Endothelial cell of umbilical vein (primary cell): ENCODE data around the gene PTCH1. TPM values are rescaled to one million over a fixed set of nuclear protein-coding genes. Genes with fewer than 3 reads are reported as not detected.

Experiments
- BruUV-seq: library from RNA; stranded (reverse); fragments of 400-500 nt; replicated peaks from 2 replicates; lab custom pipeline; 2021; lab: Mats Ljungman, UMichigan
- CTCF ChIA-PET: fragments of 300-600, 350-600 bp; sonication (Branson Sonifier 250); formaldehyde crosslinking; loops from one replicate; lab custom pipeline; 2021; ENCODE audit warnings: antibody characterized with exemption, inconsistent platforms; lab: Charles Lee
- POLR2A ChIA-PET: fragments of 300-600, 350-600 bp; sonication (Branson Sonifier 250); formaldehyde crosslinking; loops from one replicate; lab custom pipeline; 2021; ENCODE audit warnings: antibody characterized with exemption, inconsistent platforms; lab: Charles Lee
- DNase-seq: peaks from one replicate; pipeline ENCODE4 v3.0.0-alpha.2; 2011; ENCODE audit warnings: low read depth, low spot score
- FAIRE-seq: peaks from 2 replicates; lab custom pipeline; 2011; peaks lifted over from hg19 to GRCh38; lab: Jason Lieb, UNC
- H2AFZ ChIP-seq: 2 replicates; pipeline ENCODE4 v1.6.0; 2012; ENCODE audit warnings: low read depth, low read length, control low read depth, inconsistent platforms
- H3K27ac ChIP-seq: 2 replicates; pipeline ENCODE4 v1.5.1; 2011; ENCODE audit warnings: low read depth, mild to moderate bottlenecking, control low read depth, low read length, moderate library complexity; ENCODE audit not compliant: insufficient read depth
- H3K27me3 ChIP-seq, 2 experiments: 2 replicates each; pipeline versions ENCODE4 v1.6.0 to v1.6.1; 2011; ENCODE audit warnings: low read length in 2 of 2, mixed read lengths in 1 of 2; ENCODE audit not compliant: control insufficient read depth in 2 of 2, insufficient read depth in 2 of 2
- H3K36me3 ChIP-seq, 2 experiments: 2 replicates in 1 of 2; 3 replicates in 1 of 2; pipeline ENCODE4 v1.5.1; 2011; ENCODE audit warnings: low read length in 2 of 2, mild to moderate bottlenecking in 1 of 2, moderate library complexity in 1 of 2; ENCODE audit not compliant: control insufficient read depth in 2 of 2, insufficient read depth in 2 of 2; ENCODE audit errors: extremely low read depth in 1 of 2
- H3K4me1 ChIP-seq: 3 replicates; pipeline ENCODE4 v1.5.1; 2011; ENCODE audit warnings: mild to moderate bottlenecking, low read length; ENCODE audit not compliant: control insufficient read depth, insufficient read depth; ENCODE audit errors: extremely low read depth
- H3K4me2 ChIP-seq: 2 replicates; pipeline ENCODE4 v1.6.1; 2011; ENCODE audit warnings: low read length, control low read depth, mixed read lengths; ENCODE audit not compliant: insufficient read depth
- H3K4me3 ChIP-seq, 3 experiments: fragments of 200-600 bp in 1 of 3; sonication (generic), shearing (Covaris generic) in 1 of 3; replicated peaks in 1 of 3; 2 replicates each; pipeline ENCODE4 v1.5.1; 2011 to 2016; ENCODE audit warnings: control low read depth in 3 of 3, low read length in 3 of 3, mild to moderate bottlenecking in 2 of 3, inconsistent platforms in 1 of 3, low read depth in 1 of 3, moderate library complexity in 1 of 3; ENCODE audit not compliant: insufficient read depth in 1 of 3
- H3K79me2 ChIP-seq: 2 replicates; pipeline ENCODE4 v1.6.0; 2012; ENCODE audit warnings: low read length, inconsistent platforms; ENCODE audit not compliant: control insufficient read depth, insufficient read depth
- H3K9ac ChIP-seq: replicated peaks from 2 replicates; pipeline ENCODE3; 2011; ENCODE audit warnings: low read length, control low read depth; ENCODE audit not compliant: insufficient read depth; ENCODE audit errors: extremely low read depth
- H3K9me1 ChIP-seq: replicated peaks from 3 replicates; pipeline ENCODE4 v1.6.0; 2011; ENCODE audit warnings: mild to moderate bottlenecking, low read length; ENCODE audit not compliant: control insufficient read depth, insufficient read depth; ENCODE audit errors: extremely low read depth
- H3K9me3 ChIP-seq: replicated peaks from 2 replicates; pipeline ENCODE4 v1.5.1; 2012; ENCODE audit warnings: low read length, inconsistent platforms; ENCODE audit not compliant: control insufficient read depth, insufficient read depth
- H4K20me1 ChIP-seq: replicated peaks from 2 replicates; pipeline ENCODE3; 2011; ENCODE audit warnings: mild to moderate bottlenecking, low read length; ENCODE audit not compliant: control insufficient read depth, insufficient read depth; ENCODE audit errors: extremely low read depth
- EZH2 ChIP-seq: IDR thresholded peaks from 2 replicates; pipeline ENCODE4 v1.6.1; 2012; ENCODE audit warnings: borderline replicate concordance, low read depth, mild to moderate bottlenecking, moderate library complexity, low read length, inconsistent platforms; ENCODE audit not compliant: severe bottlenecking
- FOS ChIP-seq: IDR thresholded peaks from 2 replicates; pipeline ENCODE4 v1.6.1; 2011; ENCODE audit warnings: mild to moderate bottlenecking, low read length, moderate library complexity, borderline replicate concordance; ENCODE audit not compliant: insufficient read depth
- GATA2 ChIP-seq: IDR thresholded peaks from 2 replicates; pipeline ENCODE4 v1.7.0; 2011; ENCODE audit warnings: low read depth, mild to moderate bottlenecking, moderate library complexity, mixed read lengths, low read length; ENCODE audit not compliant: insufficient read length, insufficient read depth
- JUN ChIP-seq: IDR thresholded peaks from 2 replicates; pipeline ENCODE4 v1.6.1; 2011; ENCODE audit warnings: borderline replicate concordance, low read depth; ENCODE audit not compliant: insufficient read length, insufficient read depth
- MAX ChIP-seq: IDR thresholded peaks from 2 replicates; pipeline ENCODE4 v1.6.1; 2011; ENCODE audit not compliant: insufficient read depth, insufficient read length
- MYC ChIP-seq: IDR thresholded peaks from one replicate; pipeline ENCODE4 v1.6.1; 2011; ENCODE audit warnings: mild to moderate bottlenecking, low read depth, low read length
- POLR2A ChIP-seq: IDR thresholded peaks from 2 replicates; pipeline ENCODE4 v1.6.1; 2012; ENCODE audit warnings: low read depth, mild to moderate bottlenecking, control low read depth, low read length
- POLR2AphosphoS5 ChIP-seq: IDR thresholded peaks from 2 replicates; pipeline ENCODE4 v1.6.1; 2012; ENCODE audit warnings: low read depth, mild to moderate bottlenecking, control low read depth, low read length, moderate library complexity; ENCODE audit not compliant: insufficient read depth
- dilution Hi-C: fragments of 300-500 bp; cut with MboI; formaldehyde crosslinking; loops from one replicate; pipeline ENCODE4 v1.15.0; 2019; ENCODE audit warnings: low sequenced_read_pairs; ENCODE audit not compliant: extremely low pct_ligation_motif_present
- intact Hi-C: fragments of 100-400 bp; cut with micrococcal nuclease; formaldehyde crosslinking; loops from one replicate; pipeline ENCODE4 v1.10.0; 2022
- polyA plus RNA-seq, 4 experiments: library from polyadenylated mRNA; depleted of rRNA in 3 of 4; stranded (reverse) in 3 of 4; unstranded in 1 of 4; fragments of >200 nt; gene quantifications; 2 replicates each; pipeline versions ENCODE4 v1.2.1 to v1.2.3, GENCODE V29; 2011 to 2012; ENCODE audit warnings: missing spikeins in 1 of 4
- total RNA-seq: library from RNA; stranded (reverse); gene quantifications from 2 replicates; pipeline ENCODE4 v1.2.3, GENCODE V29; 2021
- TF ChIP-seq, protein P1 (sequence below), 2 donors: IDR thresholded peaks; 1 replicate in 1 of 2; 2 replicates in 1 of 2; pipeline ENCODE4 v1.5.1; 2011; ENCODE audit warnings: low read length in 2 of 2, mild to moderate bottlenecking in 2 of 2, moderate library complexity in 2 of 2, control low read depth in 1 of 2, inconsistent platforms in 1 of 2, low read depth in 1 of 2; ENCODE audit not compliant: insufficient read depth in 1 of 2; ENCODE audit errors: extremely low read depth in 1 of 2

The PTCH1 gene
- total and polyA plus RNA-seq, 2 donors (not counting 3 experiments of a cell fraction or from before 2014, with no cell fraction given) = 3.9 to 12.1 TPM

- no peaks in the 10 kb centered on the region for H3K27me3 ChIP-seq
- no peaks in the 10 kb centered on the region for H3K79me2 ChIP-seq
- H3K4me1 ChIP-seq = no peaks in the 10 kb centered on the region
- ChIA-PET POLR2A (no interaction called here), CTCF (no interaction called here)
- BruUV-seq = no TSS peak
- H3K9me1 ChIP-seq = no peaks in the 10 kb centered on the region
- no peak overlapping the region for H3K4me3 ChIP-seq
- no peak overlapping the region for H2AFZ ChIP-seq
- TF ChIP-seq FOS (no peak), EZH2 (no peak), GATA2 (no peak), MYC (no peak), POLR2AphosphoS5 (no peak), JUN (no peak), POLR2A (no peak), MAX (no peak)
- TF ChIP-seq, protein P1, sequence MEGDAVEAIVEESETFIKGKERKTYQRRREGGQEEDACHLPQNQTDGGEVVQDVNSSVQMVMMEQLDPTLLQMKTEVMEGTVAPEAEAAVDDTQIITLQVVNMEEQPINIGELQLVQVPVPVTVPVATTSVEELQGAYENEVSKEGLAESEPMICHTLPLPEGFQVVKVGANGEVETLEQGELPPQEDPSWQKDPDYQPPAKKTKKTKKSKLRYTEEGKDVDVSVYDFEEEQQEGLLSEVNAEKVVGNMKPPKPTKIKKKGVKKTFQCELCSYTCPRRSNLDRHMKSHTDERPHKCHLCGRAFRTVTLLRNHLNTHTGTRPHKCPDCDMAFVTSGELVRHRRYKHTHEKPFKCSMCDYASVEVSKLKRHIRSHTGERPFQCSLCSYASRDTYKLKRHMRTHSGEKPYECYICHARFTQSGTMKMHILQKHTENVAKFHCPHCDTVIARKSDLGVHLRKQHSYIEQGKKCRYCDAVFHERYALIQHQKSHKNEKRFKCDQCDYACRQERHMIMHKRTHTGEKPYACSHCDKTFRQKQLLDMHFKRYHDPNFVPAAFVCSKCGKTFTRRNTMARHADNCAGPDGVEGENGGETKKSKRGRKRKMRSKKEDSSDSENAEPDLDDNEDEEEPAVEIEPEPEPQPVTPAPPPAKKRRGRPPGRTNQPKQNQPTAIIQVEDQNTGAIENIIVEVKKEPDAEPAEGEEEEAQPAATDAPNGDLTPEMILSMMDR (IDR thresholded peaks at IDR 0.05; ENCODE audit: extremely low read depth in 1 of 2, insufficient read depth in 1 of 2, low read depth in 1 of 2, low read length in 2 of 2) = no peak
- DNase-seq = no peak
- no peaks in the 10 kb centered on the region for H3K9me3 ChIP-seq
- H4K20me1 ChIP-seq = no peaks in the 10 kb centered on the region
- dilution Hi-C loops (no loop called here), intact Hi-C loops (no loop called here)
- H3K36me3 ChIP-seq = no peaks in the 10 kb centered on the region
- no peak overlapping the region for H3K9ac ChIP-seq
- H3K27ac ChIP-seq = no peak overlapping the region
- FAIRE-seq = no peak
- H3K4me2 ChIP-seq = no peak overlapping the region
These were observed 83.5 kb downstream of the PTCH1 start for GRCh38 chr9:95433096-95433819.
